ENCODE measurements around the gene KIFAP3.

Gene KIFAP3

GRCh38 chr1:169968174-169968573, 106.3 kb downstream of the KIFAP3 start:
- H3K27ac ChIP-seq (ENCODE audit: low read depth, low read length) = no peak overlapping the region
- H3F3A ChIP-seq (ENCODE audit: control insufficient read depth, insufficient read depth) = no peaks in the 10 kb centered on the region
- H3K36me3 ChIP-seq (ENCODE audit: control insufficient read depth, low read length) = no peaks in the 10 kb centered on the region
- H3K4me3 ChIP-seq (ENCODE audit: low read length) = no peak overlapping the region
- no peak overlapping the region for H3K4me2 ChIP-seq (ENCODE audit: low read length)
- H3K79me2 ChIP-seq (ENCODE audit: control insufficient read depth, low read length) = no peaks in the 10 kb centered on the region
- H3K27me3 ChIP-seq (ENCODE audit: control insufficient read depth, low read length) = no peaks in the 10 kb centered on the region
- H4K20me1 ChIP-seq (ENCODE audit: control insufficient read depth, insufficient read depth, low read depth, low read length) = no peaks in the 10 kb centered on the region
- H3K9me3 ChIP-seq (ENCODE audit: control insufficient read depth, insufficient read depth, low read length) = no peaks in the 10 kb centered on the region
- no peaks in the 10 kb centered on the region for H3K9me2 ChIP-seq (replicated peaks; ENCODE audit: control insufficient read depth, low read length)
- H3K4me1 ChIP-seq (ENCODE audit: control insufficient read depth, low read length) = no peaks in the 10 kb centered on the region
- no peak for TF ChIP-seq EZH2phosphoT487 (IDR thresholded peaks at IDR 0.05; ENCODE audit: borderline replicate concordance, low read length)
- TF ChIP-seq CTCF (IDR thresholded peaks at IDR 0.05; ENCODE audit: low read depth, low read length, poor library complexity, severe bottlenecking) = no peak

- no peaks in the 10 kb centered on the region for H3K9me3 ChIP-seq (ENCODE audit: control insufficient read depth, insufficient read depth, low read length)
- H4K20me1 ChIP-seq (ENCODE audit: control insufficient read depth, insufficient read depth, low read depth, low read length) = no peaks in the 10 kb centered on the region
- no peak overlapping the region for H3K4me3 ChIP-seq (ENCODE audit: low read length)
Measured at GRCh38 chr1:169964206-169964605, 110.3 kb downstream of the KIFAP3 start.

GRCh38 chr1:169959686-169960085, 114.8 kb downstream of the KIFAP3 start:
- H3K4me1 ChIP-seq (ENCODE audit: control insufficient read depth, low read length) = no peaks in the 10 kb centered on the region
- H3K79me2 ChIP-seq (ENCODE audit: control insufficient read depth, low read length) = no peaks in the 10 kb centered on the region
- no peaks in the 10 kb centered on the region for H3K9me3 ChIP-seq (ENCODE audit: control insufficient read depth, insufficient read depth, low read length)
- H3K36me3 ChIP-seq (ENCODE audit: control insufficient read depth, low read length) = no peaks in the 10 kb centered on the region
- H3K9me2 ChIP-seq (replicated peaks; ENCODE audit: control insufficient read depth, low read length) = no peaks in the 10 kb centered on the region
- H3K4me3 ChIP-seq (ENCODE audit: low read length) = no peak overlapping the region
- TF ChIP-seq EZH2phosphoT487 (IDR thresholded peaks at IDR 0.05; ENCODE audit: borderline replicate concordance, low read length) (no peak), CTCF (IDR thresholded peaks at IDR 0.05; ENCODE audit: low read depth, low read length, poor library complexity, severe bottlenecking) (no peak)
- no peak overlapping the region for H3K4me2 ChIP-seq (ENCODE audit: low read length)
- no peak overlapping the region for H3K27ac ChIP-seq (ENCODE audit: low read depth, low read length)
- no peaks in the 10 kb centered on the region for H3K27me3 ChIP-seq (ENCODE audit: control insufficient read depth, low read length)
- no peaks in the 10 kb centered on the region for H4K20me1 ChIP-seq (ENCODE audit: control insufficient read depth, insufficient read depth, low read depth, low read length)
- H3F3A ChIP-seq (ENCODE audit: control insufficient read depth, insufficient read depth) = no peaks in the 10 kb centered on the region

More at GRCh38 chr1:169964206-169964605, 110.3 kb downstream of the KIFAP3 start:
- Histone ChIP-seq H3K4me1 (ENCODE audit: control insufficient read depth, low read length) (no peaks in the 10 kb centered on the region), H3K36me3 (ENCODE audit: control insufficient read depth, low read length) (no peaks in the 10 kb centered on the region), H3K27ac (ENCODE audit: low read depth, low read length) (no peak overlapping the region), H3K27me3 (ENCODE audit: control insufficient read depth, low read length) (no peaks in the 10 kb centered on the region), H3K9me2 (replicated peaks; ENCODE audit: control insufficient read depth, low read length) (no peaks in the 10 kb centered on the region), H3K4me2 (ENCODE audit: low read length) (no peak overlapping the region), H3F3A (ENCODE audit: control insufficient read depth, insufficient read depth) (no peaks in the 10 kb centered on the region), H3K79me2 (ENCODE audit: control insufficient read depth, low read length) (no peaks in the 10 kb centered on the region)
- no peak for TF ChIP-seq EZH2phosphoT487 (IDR thresholded peaks at IDR 0.05; ENCODE audit: borderline replicate concordance, low read length)
- no peak for TF ChIP-seq CTCF (IDR thresholded peaks at IDR 0.05; ENCODE audit: low read depth, low read length, poor library complexity, severe bottlenecking)

GRCh38 chr1:169958987-169959386, 115.5 kb downstream of the KIFAP3 start:
- Histone ChIP-seq H3K4me1 (ENCODE audit: control insufficient read depth, low read length) (no peaks in the 10 kb centered on the region), H3K9me3 (ENCODE audit: control insufficient read depth, insufficient read depth, low read length) (no peaks in the 10 kb centered on the region), H3F3A (ENCODE audit: control insufficient read depth, insufficient read depth) (no peaks in the 10 kb centered on the region), H3K4me2 (ENCODE audit: low read length) (no peak overlapping the region), H4K20me1 (ENCODE audit: control insufficient read depth, insufficient read depth, low read depth, low read length) (no peaks in the 10 kb centered on the region), H3K36me3 (ENCODE audit: control insufficient read depth, low read length) (no peaks in the 10 kb centered on the region), H3K27me3 (ENCODE audit: control insufficient read depth, low read length) (no peaks in the 10 kb centered on the region), H3K27ac (ENCODE audit: low read depth, low read length) (no peak overlapping the region), H3K4me3 (ENCODE audit: low read length) (no peak overlapping the region), H3K9me2 (replicated peaks; ENCODE audit: control insufficient read depth, low read length) (no peaks in the 10 kb centered on the region), H3K79me2 (ENCODE audit: control insufficient read depth, low read length) (no peaks in the 10 kb centered on the region)
- no peak for TF ChIP-seq CTCF (IDR thresholded peaks at IDR 0.05; ENCODE audit: low read depth, low read length, poor library complexity, severe bottlenecking)
- TF ChIP-seq EZH2phosphoT487 (IDR thresholded peaks at IDR 0.05; ENCODE audit: borderline replicate concordance, low read length) = no peak
